Lower lobe of right lung (tissue), 2 donors: Measurements from ENCODE around the gene RHBG. TPM values are rescaled to one million over a fixed set of nuclear protein-coding genes. Genes with fewer than 3 reads are reported as not detected.

Source experiments
- ATAC-seq, 2 donors: fragments of 200-7000 bp; cut with Tn5 transposase; one replicate each; pipeline ENCODE4 v1.9.1; 2020 to 2022; ENCODE audit warnings: mild to moderate bottlenecking in 2 of 2, moderate library complexity in 2 of 2
- DNase-seq: peaks from one replicate; pipeline ENCODE4 v3.0.0-alpha.2; 2020
- H3K27ac ChIP-seq: fragments of 200-600 bp; one replicate; pipeline ENCODE4 v1.8.0; 2022
- H3K27me3 ChIP-seq: fragments of 200-600 bp; one replicate; pipeline ENCODE4 v1.8.0; 2022; ENCODE audit warnings: low read depth
- H3K36me3 ChIP-seq: fragments of 200-600 bp; one replicate; pipeline ENCODE4 v1.8.0; 2022; ENCODE audit warnings: mild to moderate bottlenecking
- H3K4me1 ChIP-seq: fragments of 200-600 bp; one replicate; pipeline ENCODE4 v1.8.0; 2022
- H3K4me3 ChIP-seq: fragments of 200-600 bp; one replicate; pipeline ENCODE4 v1.8.0; 2022; ENCODE audit warnings: mild to moderate bottlenecking
- H3K9me3 ChIP-seq: fragments of 200-600 bp; one replicate; pipeline ENCODE4 v1.8.0; 2022
- intact Hi-C: fragments of 100-400 bp; cut with DNase I; formaldehyde crosslinking; loops from one replicate; pipeline ENCODE4 v1.11.0; 2022
- total RNA-seq: library from RNA; stranded (reverse); fragmentation: NEBNext Ultra II Directional; extraction: Animal tissue kit (Norgen Biotek cat#: 25700); gene quantifications from one replicate; pipeline ENCODE4 v1.2.1, GENCODE V29; 2021
- TF ChIP-seq, protein P1 (sequence below): fragments of 200-600 bp; IDR thresholded peaks from one replicate; pipeline ENCODE4 v1.8.0; 2022; ENCODE audit warnings: antibody characterized with exemption, mild to moderate bottlenecking
- donor health status: DM: no; HTN: yes; CAD: no; lungs with severe emphysema.

The RHBG gene
- total RNA-seq, 1 donor from 2014 or later, result not detected

DNA sequence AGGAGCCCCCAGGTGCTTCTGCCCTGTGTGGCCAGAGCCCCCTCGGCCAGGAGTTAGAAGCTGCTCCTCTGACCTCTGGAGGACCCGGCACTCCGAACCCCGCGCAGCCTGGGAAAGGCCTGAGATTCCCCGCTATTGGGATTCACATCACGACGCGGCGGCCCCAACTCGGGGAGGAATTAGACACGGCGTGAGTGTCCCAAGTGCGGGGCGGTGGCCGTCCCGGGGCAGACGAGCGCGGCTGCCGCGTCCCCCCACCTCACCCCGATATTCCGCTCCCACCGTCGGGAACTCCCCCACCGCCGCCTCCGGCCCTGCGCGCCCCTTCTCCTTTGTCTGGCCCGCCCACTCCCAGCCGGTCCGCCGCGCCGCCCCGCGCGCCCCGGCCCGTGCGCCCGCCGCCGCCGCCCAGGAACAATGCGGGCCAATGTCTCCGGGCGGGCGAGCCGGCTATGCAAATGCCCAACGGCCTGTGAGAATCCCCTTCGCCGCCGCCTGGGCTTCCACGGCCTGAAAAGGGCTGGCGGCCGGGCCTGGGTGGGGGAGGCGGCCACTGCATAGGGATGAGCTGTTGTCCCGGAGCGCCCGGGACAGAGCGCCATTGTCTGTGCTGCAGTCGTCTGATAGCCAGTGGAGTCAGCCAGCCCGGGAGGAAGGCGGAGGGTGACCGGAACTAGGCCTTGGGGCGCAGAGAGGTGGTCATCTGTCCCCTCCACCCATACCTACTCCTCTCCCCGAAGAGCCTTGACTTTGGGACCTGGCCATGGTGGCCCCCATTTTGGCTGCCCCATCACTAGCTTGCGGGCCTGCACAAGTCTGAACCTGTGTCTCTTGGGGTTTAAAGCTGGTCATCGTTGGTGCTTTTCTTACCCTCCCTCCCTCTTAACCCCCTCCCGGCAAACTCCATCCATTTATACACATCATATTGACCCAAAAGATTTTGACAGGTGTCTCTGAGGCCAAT lies 19.4 kb downstream of the RHBG start:
- ATAC-seq (no peak), DNase-seq (no peak)
- H3K27ac ChIP-seq, result no peak overlapping the region
- H3K4me3 ChIP-seq, result no peak overlapping the region
- intact Hi-C loops, result loop anchor here (5.0 kb wide), 1 partner anchor 59 kb away; no protein-coding TSS in a partner anchor
- H3K36me3 ChIP-seq, result no peaks in the 10 kb centered on the region
- H3K27me3 ChIP-seq, result peaks cover 63% of the 10 kb centered on the region
- H3K9me3 ChIP-seq, result no peaks in the 10 kb centered on the region
- no peaks in the 10 kb centered on the region for H3K4me1 ChIP-seq
- TF ChIP-seq, protein P1, sequence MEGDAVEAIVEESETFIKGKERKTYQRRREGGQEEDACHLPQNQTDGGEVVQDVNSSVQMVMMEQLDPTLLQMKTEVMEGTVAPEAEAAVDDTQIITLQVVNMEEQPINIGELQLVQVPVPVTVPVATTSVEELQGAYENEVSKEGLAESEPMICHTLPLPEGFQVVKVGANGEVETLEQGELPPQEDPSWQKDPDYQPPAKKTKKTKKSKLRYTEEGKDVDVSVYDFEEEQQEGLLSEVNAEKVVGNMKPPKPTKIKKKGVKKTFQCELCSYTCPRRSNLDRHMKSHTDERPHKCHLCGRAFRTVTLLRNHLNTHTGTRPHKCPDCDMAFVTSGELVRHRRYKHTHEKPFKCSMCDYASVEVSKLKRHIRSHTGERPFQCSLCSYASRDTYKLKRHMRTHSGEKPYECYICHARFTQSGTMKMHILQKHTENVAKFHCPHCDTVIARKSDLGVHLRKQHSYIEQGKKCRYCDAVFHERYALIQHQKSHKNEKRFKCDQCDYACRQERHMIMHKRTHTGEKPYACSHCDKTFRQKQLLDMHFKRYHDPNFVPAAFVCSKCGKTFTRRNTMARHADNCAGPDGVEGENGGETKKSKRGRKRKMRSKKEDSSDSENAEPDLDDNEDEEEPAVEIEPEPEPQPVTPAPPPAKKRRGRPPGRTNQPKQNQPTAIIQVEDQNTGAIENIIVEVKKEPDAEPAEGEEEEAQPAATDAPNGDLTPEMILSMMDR, result no peak

DNA sequence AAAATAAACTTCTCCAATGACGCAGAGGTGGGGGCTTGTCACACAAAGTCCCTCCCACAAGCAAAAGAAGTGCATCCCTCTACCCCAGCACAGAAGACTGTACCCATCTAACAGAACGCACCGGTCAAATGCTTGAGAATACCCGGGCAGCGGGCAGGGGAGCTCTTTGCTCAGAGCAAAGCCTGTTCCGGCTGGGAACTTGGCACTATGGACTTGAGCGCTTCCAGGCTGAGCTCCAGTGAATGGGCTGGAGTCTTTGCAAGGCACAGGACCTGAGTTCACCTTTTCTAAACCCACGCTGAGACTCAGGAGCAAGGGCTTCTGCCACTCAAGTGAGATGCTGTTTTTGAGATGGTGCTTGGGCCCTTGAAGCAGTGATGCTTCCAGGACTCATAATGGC lies 20.3 kb downstream of the RHBG start:
- H3K4me1 ChIP-seq, result no peaks in the 10 kb centered on the region
- intact Hi-C loops, result loop anchor here (5.0 kb wide), 1 partner anchor 58 kb away; no protein-coding TSS in a partner anchor
- peaks cover 63% of the 10 kb centered on the region for H3K27me3 ChIP-seq
- no peaks in the 10 kb centered on the region for H3K36me3 ChIP-seq
- TF ChIP-seq, protein P1, result no peak
- H3K27ac ChIP-seq, result no peak overlapping the region
- no peak overlapping the region for H3K4me3 ChIP-seq
- ATAC-seq (no peak), DNase-seq (no peak)
- no peaks in the 10 kb centered on the region for H3K9me3 ChIP-seq

DNA sequence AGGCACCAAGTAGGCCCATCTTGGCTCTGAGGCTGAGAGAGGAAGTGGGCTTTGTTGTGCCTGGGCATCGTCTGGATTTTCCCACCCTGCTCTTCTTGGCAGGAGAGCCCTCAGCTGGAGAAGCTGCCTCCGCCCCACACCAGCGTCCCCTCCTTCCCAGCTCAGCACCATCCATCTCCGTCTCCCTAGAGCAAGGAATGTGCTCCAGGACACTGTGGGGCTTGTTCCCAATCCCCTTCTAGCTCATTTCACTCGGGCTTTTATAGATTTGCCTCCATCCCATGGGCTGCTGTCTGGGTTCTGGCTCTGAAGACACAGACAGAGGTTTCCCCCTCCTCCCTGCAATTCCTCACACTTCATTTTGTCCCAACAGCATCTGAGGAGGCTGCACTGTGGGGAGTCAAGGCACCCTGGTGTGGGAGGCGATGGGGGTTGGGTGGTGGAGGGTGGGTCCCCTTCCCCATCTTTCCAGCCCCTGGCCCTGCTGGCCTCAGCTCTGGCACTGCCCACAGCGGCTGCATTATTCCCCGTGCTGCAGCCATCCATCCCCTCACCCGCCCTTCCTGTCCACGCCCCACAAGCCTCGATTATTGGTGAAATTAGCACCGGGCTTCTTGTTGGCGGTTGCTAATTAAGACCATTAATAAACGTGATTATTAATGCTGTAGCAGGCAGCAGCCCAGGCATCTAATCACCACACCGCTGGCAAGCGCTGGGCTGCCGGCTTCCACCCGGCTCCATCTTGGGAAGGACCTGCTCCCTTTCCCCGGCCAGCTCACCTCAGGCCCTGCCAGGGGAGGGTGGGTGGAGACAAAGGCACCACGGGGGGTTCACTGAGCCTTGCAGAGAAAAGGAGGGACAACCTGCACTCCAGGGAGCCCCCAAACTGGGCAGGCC lies 21.7 kb downstream of the RHBG start:
- no peak for DNase-seq
- intact Hi-C loops, result no loop called here

DNA sequence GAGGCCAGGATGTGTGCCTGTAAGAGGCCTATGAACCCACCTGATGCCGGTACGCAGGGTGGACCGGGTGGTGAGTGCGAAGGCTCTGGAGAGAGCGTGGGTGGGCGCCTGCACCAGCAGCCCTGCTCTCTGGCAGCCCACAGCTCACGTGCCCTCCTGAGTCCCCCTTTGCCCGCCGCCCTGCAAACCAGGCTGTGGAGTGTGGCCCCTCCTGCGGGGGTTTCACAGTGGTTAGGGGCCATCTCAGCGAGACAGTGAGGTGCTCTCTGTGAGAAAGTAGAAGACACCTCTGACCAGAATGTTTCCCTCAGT lies 22.3 kb downstream of the RHBG start:
- no peak overlapping the region for H3K27ac ChIP-seq
- H3K9me3 ChIP-seq, result no peaks in the 10 kb centered on the region
- H3K4me3 ChIP-seq, result no peak overlapping the region
- no peaks in the 10 kb centered on the region for H3K4me1 ChIP-seq
- ATAC-seq (no peak), DNase-seq (no peak)
- intact Hi-C loops, result no loop called here
- H3K36me3 ChIP-seq, result no peaks in the 10 kb centered on the region
- TF ChIP-seq, protein P1, result no peak
- H3K27me3 ChIP-seq, result peaks cover 56% of the 10 kb centered on the region

More for the DNA sequence above, 21.7 kb downstream of the RHBG start:
- H3K4me3 ChIP-seq, result no peak overlapping the region
- no peaks in the 10 kb centered on the region for H3K36me3 ChIP-seq
- peaks cover 62% of the 10 kb centered on the region for H3K27me3 ChIP-seq
- H3K27ac ChIP-seq, result no peak overlapping the region
- TF ChIP-seq, protein P1, result no peak
- no peaks in the 10 kb centered on the region for H3K4me1 ChIP-seq
- H3K9me3 ChIP-seq, result no peaks in the 10 kb centered on the region
- ATAC-seq, result no peak

DNA sequence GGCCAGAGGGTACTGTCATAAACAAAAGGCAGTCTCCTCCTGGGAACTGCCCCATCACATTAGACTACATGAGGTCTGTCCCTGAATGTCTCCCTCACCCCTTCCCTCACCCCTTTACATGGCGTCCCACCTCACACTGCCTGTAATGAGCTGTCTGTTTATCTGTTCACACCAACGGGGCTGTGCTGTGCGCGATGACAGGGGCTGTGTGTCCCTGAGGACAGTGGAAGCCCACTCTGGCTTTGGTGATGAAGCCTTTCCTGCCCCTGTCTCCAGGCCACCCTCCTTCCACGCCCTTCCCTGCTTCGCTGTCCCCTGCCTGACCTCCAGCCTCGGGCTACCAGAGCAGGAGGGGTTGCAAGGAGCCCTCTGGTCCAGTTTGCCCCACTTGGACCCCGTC lies 22.7 kb downstream of the RHBG start:
- Histone ChIP-seq H3K36me3 (no peaks in the 10 kb centered on the region), H3K4me1 (no peaks in the 10 kb centered on the region), H3K4me3 (no peak overlapping the region), H3K27me3 (peaks cover 54% of the 10 kb centered on the region), H3K27ac (no peak overlapping the region), H3K9me3 (no peaks in the 10 kb centered on the region)
- TF ChIP-seq, protein P1, result no peak
- intact Hi-C loops, result no loop called here
- DNase-seq, result no peak
- ATAC-seq, result no peak
